Smooth muscle cell (in vitro differentiated cells): ENCODE data around the gene CCDC17. TPM values are rescaled to one million over a fixed set of nuclear protein-coding genes. Genes with fewer than 3 reads are reported as not detected.

Experiments used
- DNase-seq: peaks from one replicate; lab custom pipeline; 2025; ENCODE audit not compliant: unreplicated experiment; lab: John Stamatoyannopoulos, UW
- H2AFZ ChIP-seq: fragments of 200-600 bp; sonication (generic); 2 replicates; pipeline ENCODE4 v1.6.0; 2016; ENCODE audit warnings: antibody characterized with exemption, low read depth, mild to moderate bottlenecking
- H3F3A ChIP-seq: fragments of 200-600 bp; sonication (generic); 2 replicates; pipeline ENCODE4 v1.6.0; 2017; ENCODE audit warnings: antibody characterized with exemption, low read depth
- H3K27ac ChIP-seq: fragments of 200-600 bp; sonication (generic); 2 replicates; pipeline ENCODE4 v1.5.1; 2016; ENCODE audit warnings: low read depth, mild to moderate bottlenecking
- H3K27me3 ChIP-seq: fragments of 200-600 bp; sonication (generic); 2 replicates; pipeline ENCODE4 v1.6.1; 2016; ENCODE audit warnings: low read depth, mild to moderate bottlenecking
- H3K36me3 ChIP-seq: fragments of 200-600 bp; sonication (generic); 2 replicates; pipeline ENCODE4 v1.5.1; 2016; ENCODE audit warnings: low read depth
- H3K4me1 ChIP-seq: fragments of 200-600 bp; sonication (generic); 2 replicates; pipeline ENCODE4 v1.5.1; 2016; ENCODE audit warnings: low read depth
- H3K4me2 ChIP-seq: fragments of 200-600 bp; sonication (generic); 2 replicates; pipeline ENCODE4 v1.6.0; 2016; ENCODE audit warnings: mild to moderate bottlenecking
- H3K4me3 ChIP-seq: fragments of 200-600 bp; sonication (generic); 2 replicates; pipeline ENCODE4 v1.5.1; 2016; ENCODE audit warnings: mild to moderate bottlenecking
- H3K79me2 ChIP-seq: fragments of 200-600 bp; sonication (generic); 2 replicates; pipeline ENCODE4 v1.6.0; 2016; ENCODE audit warnings: low read depth, mild to moderate bottlenecking
- H3K9ac ChIP-seq: fragments of 200-600 bp; sonication (generic); 2 replicates; pipeline ENCODE4 v1.6.0; 2016; ENCODE audit warnings: low read depth
- H3K9me3 ChIP-seq: fragments of 200-600 bp; sonication (generic); replicated peaks from 2 replicates; pipeline ENCODE4 v1.5.1; 2016; ENCODE audit warnings: low read depth
- H4K20me1 ChIP-seq: fragments of 200-600 bp; sonication (generic); 2 replicates; pipeline ENCODE4 v1.6.0; 2016; ENCODE audit warnings: low read depth
- CTCF ChIP-seq: fragments of 200-600 bp; sonication (generic); IDR thresholded peaks from 2 replicates; pipeline ENCODE4 v1.5.1; 2017; ENCODE audit warnings: borderline replicate concordance, mild to moderate bottlenecking, antibody characterized with exemption; ENCODE audit not compliant: insufficient read depth, poor library complexity, severe bottlenecking
- WGBS: methylation state at CpG from one replicate; pipeline ENCODE4 v1.1.7; 2016; ENCODE audit warnings: low lambda C conversion rate; 5-methylcytosine and 5-hydroxymethylcytosine counted together
- polyA plus RNA-seq: library from polyadenylated mRNA; unstranded; fragments of >200 nt; fragmentation: Nextera tagmentation; extraction: Ambion mirVana; gene quantifications from 2 replicates; pipeline ENCODE4 v1.2.1, GENCODE V29; 2016
- total RNA-seq: library from RNA; depleted of rRNA; stranded (reverse); fragments of >200 nt; gene quantifications from 2 replicates; pipeline ENCODE4 v1.2.3, GENCODE V29; 2014

CCDC17 gene
- total and polyA plus RNA-seq, 2 experiments from 2014 or later = 0.64 to 2.5 TPM

DNA sequence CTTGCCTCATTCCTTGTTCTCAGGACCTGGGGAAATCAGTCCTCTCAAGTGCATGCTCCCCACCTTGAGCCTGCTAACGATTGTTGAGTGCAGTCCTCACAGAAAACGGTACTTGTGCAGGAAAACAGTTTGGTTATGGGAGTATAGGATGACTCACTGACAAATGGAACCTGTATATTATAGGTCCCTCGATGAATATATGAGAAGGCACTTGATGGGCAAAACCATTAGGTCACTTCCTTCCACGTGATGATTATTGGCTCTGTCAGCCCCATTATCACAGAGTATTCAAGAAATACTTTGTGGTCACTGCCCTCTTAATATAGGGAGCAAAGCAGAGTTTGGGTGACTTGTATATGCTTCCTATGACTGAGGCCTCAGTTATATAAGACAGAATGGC lies 6.2 kb downstream of the CCDC17 start:
- Histone ChIP-seq H3K27me3 (no peaks in the 10 kb centered on the region), H4K20me1 (peaks cover 6% of the 10 kb centered on the region), H3K4me3 (no peak overlapping the region), H3K9ac (no peak overlapping the region), H3K36me3 (peaks cover 20% of the 10 kb centered on the region), H3F3A (peaks cover 6% of the 10 kb centered on the region), H2AFZ (no peak overlapping the region), H3K27ac (no peak overlapping the region), H3K79me2 (no peaks in the 10 kb centered on the region), H3K4me1 (no peaks in the 10 kb centered on the region), H3K4me2 (no peak overlapping the region), H3K9me3 (no peaks in the 10 kb centered on the region)
- 88% methylated on average over 4 of the region's 4 CpGs for WGBS
- DNase-seq = no peak
- TF ChIP-seq CTCF = no peak

DNA sequence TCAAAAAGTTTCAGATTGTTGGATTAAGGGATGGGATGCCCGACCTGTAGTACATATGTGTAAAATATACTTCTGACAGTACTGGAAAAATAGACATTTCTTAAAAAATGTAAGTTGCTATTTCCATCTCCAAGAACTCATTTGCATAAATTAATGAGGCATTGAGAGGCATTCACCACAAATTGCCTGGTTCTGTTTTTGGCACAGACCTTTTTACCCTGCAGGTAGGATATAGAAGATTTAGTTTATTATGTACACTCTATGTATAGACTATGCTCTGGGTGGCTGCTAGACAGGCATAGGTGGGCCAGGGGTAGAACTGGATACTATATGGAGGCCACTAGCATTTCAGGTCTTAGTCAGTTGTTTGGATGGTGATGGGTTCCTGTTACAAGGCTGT lies 8.0 kb downstream of the CCDC17 start:
- no peak for DNase-seq
- Histone ChIP-seq H3K27ac (no peak overlapping the region), H2AFZ (no peak overlapping the region), H3K4me2 (no peak overlapping the region), H3K27me3 (no peaks in the 10 kb centered on the region), H3K4me1 (no peaks in the 10 kb centered on the region), H3F3A (no peaks in the 10 kb centered on the region), H3K4me3 (no peak overlapping the region), H3K9me3 (no peaks in the 10 kb centered on the region), H4K20me1 (peaks cover 13% of the 10 kb centered on the region), H3K36me3 (peaks cover 20% of the 10 kb centered on the region), H3K9ac (no peak overlapping the region), H3K79me2 (no peaks in the 10 kb centered on the region)
- TF ChIP-seq CTCF = no peak
- 100% methylated on average over 1 of the region's 1 CpG for WGBS

DNA sequence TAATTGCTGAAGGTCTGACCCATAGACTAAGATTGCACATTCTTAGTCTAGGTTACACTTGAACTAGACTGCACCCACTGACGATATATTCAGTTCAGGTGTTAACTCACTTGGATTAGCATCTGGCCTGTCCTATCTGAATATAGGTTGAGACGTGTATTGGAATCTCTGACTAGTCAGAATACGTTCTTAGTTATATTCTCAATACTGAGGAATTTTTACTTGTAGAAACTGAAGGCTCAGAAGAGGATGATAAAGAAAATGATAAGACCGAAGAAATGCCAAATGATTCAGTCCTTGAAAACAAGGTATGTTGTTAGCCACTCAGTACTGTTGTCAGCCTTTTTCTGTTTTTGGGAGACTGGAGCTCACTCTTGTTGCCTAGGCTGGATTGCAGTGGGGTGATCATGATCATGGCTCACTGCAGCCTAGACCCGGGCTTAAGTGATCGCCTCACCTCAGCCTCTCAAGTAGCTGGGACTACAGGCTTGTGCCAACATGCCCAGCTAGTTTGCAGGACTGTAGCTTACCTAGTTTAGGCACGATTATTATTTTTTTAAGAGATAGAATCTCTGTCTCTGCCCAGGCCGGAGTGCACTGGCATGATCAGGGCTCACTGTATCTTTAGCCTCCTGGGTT lies 10.8 kb downstream of the CCDC17 start:
- DNase-seq = no peak
- Histone ChIP-seq H2AFZ (no peak overlapping the region), H3K4me1 (no peaks in the 10 kb centered on the region), H3F3A (no peaks in the 10 kb centered on the region), H3K27me3 (no peaks in the 10 kb centered on the region), H3K27ac (no peak overlapping the region), H3K4me3 (no peak overlapping the region), H3K79me2 (no peaks in the 10 kb centered on the region), H4K20me1 (peaks cover 13% of the 10 kb centered on the region), H3K36me3 (peaks cover 20% of the 10 kb centered on the region), H3K9ac (no peak overlapping the region), H3K4me2 (no peak overlapping the region), H3K9me3 (no peaks in the 10 kb centered on the region)
- WGBS = 81% methylated on average over 8 of the region's 8 CpGs
- no peak for TF ChIP-seq CTCF

- DNase-seq = no peak
Observed at GRCh38 chr1:45610589-45611226, 13.1 kb downstream of the CCDC17 start.

More at GRCh38 chr1:45610589-45611226, 13.1 kb downstream of the CCDC17 start:
- Histone ChIP-seq H3K9ac (no peak overlapping the region), H3K4me3 (no peak overlapping the region), H3K4me2 (no peak overlapping the region), H3K9me3 (no peaks in the 10 kb centered on the region), H3K27ac (no peak overlapping the region), H3K4me1 (no peaks in the 10 kb centered on the region), H4K20me1 (peaks cover 19% of the 10 kb centered on the region), H3K36me3 (peaks cover 10% of the 10 kb centered on the region), H3F3A (no peaks in the 10 kb centered on the region), H2AFZ (no peak overlapping the region), H3K79me2 (no peaks in the 10 kb centered on the region), H3K27me3 (no peaks in the 10 kb centered on the region)
- WGBS = 99% methylated on average over 10 of the region's 10 CpGs
- no peak for TF ChIP-seq CTCF
